Measurements from ENCODE around the gene UQCRQ. TPM values are rescaled to one million over a fixed set of nuclear protein-coding genes. Genes with fewer than 3 reads are reported as not detected.

Gene UQCRQ
- total and polyA plus RNA-seq, 2 of the 13 experiments (the other 11 are each of a cell fraction or from before 2014, with no cell fraction given), result 257 to 575 TPM

DNA sequence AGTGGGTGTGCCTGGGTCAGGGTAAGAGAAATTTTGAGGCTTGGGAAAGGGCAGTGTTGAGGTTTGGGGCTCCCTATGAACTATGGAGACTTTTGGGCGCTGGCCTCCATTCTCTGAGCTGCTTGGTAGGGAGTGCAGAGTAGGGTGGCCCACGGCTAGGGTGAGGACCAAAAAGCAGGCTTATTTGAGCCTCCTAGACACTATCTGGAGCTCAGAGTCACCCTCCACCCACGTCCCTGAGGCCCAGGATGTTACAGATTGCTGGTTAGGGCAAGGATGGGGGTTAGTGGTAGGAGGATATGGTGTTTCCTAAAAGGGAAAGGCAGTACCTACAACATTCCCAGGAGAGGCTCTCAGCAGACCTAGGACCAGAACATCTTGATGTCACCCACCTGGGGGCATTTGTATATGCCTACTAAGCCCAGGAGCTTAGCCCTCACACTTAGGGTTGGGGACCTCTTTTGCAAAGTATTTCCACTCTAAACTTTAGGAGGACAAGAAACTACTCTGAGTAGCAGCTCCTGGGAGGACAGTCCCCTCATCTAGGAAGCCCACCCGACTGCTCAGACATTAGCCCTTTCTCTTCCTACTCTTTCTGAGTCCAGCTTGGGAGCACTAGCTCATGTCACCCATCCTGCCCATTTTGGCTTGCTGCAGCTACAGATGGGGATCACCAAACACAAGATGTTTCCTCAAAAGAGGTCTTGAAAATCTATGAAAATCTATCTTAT is 38.3 kb upstream of the UQCRQ start:
- intact Hi-C loops (cut with micrococcal nuclease; ENCODE audit: unreplicated experiment) (no loop called here), in situ Hi-C loops (cut with HindIII; ENCODE audit: extremely low pct_ligation_motif_present, low pct_unique_long_range_greater_than_20kb) (no loop called here)
- no peak for FAIRE-seq
- WGBS (ENCODE audit: low lambda C conversion rate), result 94% methylated on average over 3 of the region's 4 CpGs
- Histone ChIP-seq H3K27ac (ENCODE audit: extremely low read length, insufficient read depth, low read length) (no peak overlapping the region), H3K27me3 (ENCODE audit: control insufficient read depth in 1 of 2, insufficient read depth in 2 of 2, low read length in 2 of 2) (no peaks in the 10 kb centered on the region), H3K9ac (ENCODE audit: insufficient read depth, low read depth, low read length) (no peak overlapping the region; the same call in 1 of the 2 replicates), H3K79me2 (ENCODE audit: insufficient read depth, low read length) (peaks cover 37% of the 10 kb centered on the region), H3K36me3 (replicated peaks in 1 of 2; ENCODE audit: control insufficient read depth in 1 of 2, insufficient read depth in 2 of 2, low read length in 2 of 2) (peaks cover 5 to 30% of the 10 kb centered on the region in 2 experiments; a peak in 4 of 5 replicates), H3K4me2 (ENCODE audit: low read depth, low read length) (peak overlapping the region; percentile 93), H3K4me1 (ENCODE audit: insufficient read depth, low read length) (peaks cover 45% of the 10 kb centered on the region), H2AFZ (ENCODE audit: low read length) (no peak overlapping the region), H3K4me3 (replicated peaks in 1 of 3; ENCODE audit: insufficient read depth in 1 of 3, low read depth in 2 of 3, low read length in 3 of 3) (no peak overlapping the region), H3K9me3 (ENCODE audit: low read length) (no peaks in the 10 kb centered on the region), H4K20me1 (ENCODE audit: insufficient read depth, low read length) (no peaks in the 10 kb centered on the region)
- ATAC-seq, result no peak
- BruUV-seq (replicated peaks), result TSS peak; percentile 43
- peak; percentile 7; the same call in 1 of the 2 replicates for TF ChIP-seq POLR2AphosphoS5 (IDR thresholded peaks at IDR 0.05; ENCODE audit: low read depth, low read length)
- TF ChIP-seq PHF5A (CRISPR knock-in tag; IDR thresholded peaks at IDR 0.05; ENCODE audit: low read depth, unreplicated experiment), result no peak
- CTCF ChIA-PET (ENCODE audit: low intra/inter-chr PET ratio, low total read pairs), result interaction anchor here (3.1 kb wide), 1 partner anchor 55 kb away, joined by 39 read pairs; no protein-coding TSS in a partner anchor
- POLR2A ChIA-PET, result interaction anchor here (2.1 to 6.6 kb wide), 7 partner anchors 7 to 223 kb away, joined by 5 to 91 read pairs (median 36); partner anchors contain the start of genes GDF9, HSPA4, LEAP2 and UQCRQ
- DNase-seq (ENCODE audit: low spot score), result no peak

DNA sequence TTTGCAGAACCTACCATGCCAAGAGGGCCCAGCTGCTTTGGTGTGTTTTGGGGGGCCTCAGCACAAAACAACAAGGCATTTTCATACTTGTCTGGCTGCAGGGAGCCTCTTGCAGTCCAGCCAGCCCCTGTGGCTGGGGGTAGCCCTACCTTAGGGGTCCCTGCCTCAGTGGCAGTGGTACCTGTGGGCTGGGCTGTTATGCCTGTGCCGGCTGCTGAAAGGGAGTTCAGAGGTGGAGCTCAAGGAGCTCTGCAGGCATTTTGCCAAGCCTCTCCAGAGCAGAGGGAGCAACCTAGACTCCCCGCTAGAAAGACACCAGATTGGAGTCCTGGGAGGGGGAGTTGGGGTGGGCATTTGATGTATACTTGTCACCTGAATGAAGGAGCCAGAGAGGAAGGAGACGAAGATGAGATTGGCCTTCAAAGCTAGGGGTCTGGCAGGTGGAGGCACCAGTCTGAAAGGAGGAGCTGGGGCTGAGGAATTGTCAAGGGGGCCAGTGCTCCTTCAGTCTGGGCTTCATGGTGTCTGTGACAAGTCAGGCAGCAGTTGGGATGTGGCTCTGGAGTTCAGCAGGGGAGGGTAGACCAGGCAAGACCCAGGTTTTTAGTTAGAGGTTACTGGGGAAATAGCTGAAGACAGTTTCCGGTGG is 37.5 kb upstream of the UQCRQ start:
- Histone ChIP-seq H3K27me3 (ENCODE audit: control insufficient read depth in 1 of 2, insufficient read depth in 2 of 2, low read length in 2 of 2) (no peaks in the 10 kb centered on the region), H3K36me3 (replicated peaks in 1 of 2; ENCODE audit: control insufficient read depth in 1 of 2, insufficient read depth in 2 of 2, low read length in 2 of 2) (peaks cover 4 to 24% of the 10 kb centered on the region in 2 experiments; a peak in 4 of 5 replicates), H3K9me3 (ENCODE audit: low read length) (no peaks in the 10 kb centered on the region), H3K4me2 (ENCODE audit: low read depth, low read length) (peak overlapping the region; percentile 93), H3K4me3 (replicated peaks in 1 of 3; ENCODE audit: insufficient read depth in 1 of 3, low read depth in 2 of 3, low read length in 3 of 3) (peak overlapping the region; percentile 79 to 94 (median 93)), H4K20me1 (ENCODE audit: insufficient read depth, low read length) (no peaks in the 10 kb centered on the region), H3K27ac (ENCODE audit: extremely low read length, insufficient read depth, low read length) (peak overlapping the region; percentile 90), H2AFZ (ENCODE audit: low read length) (no peak overlapping the region), H3K4me1 (ENCODE audit: insufficient read depth, low read length) (peaks cover 51% of the 10 kb centered on the region), H3K9ac (ENCODE audit: insufficient read depth, low read depth, low read length) (peak overlapping the region; percentile 96), H3K79me2 (ENCODE audit: insufficient read depth, low read length) (peaks cover 37% of the 10 kb centered on the region)
- DNase-seq (ENCODE audit: low spot score), result no peak
- WGBS (ENCODE audit: low lambda C conversion rate), result 71% methylated on average over 4 of the region's 4 CpGs
- no peak for ATAC-seq
- intact Hi-C loops (cut with micrococcal nuclease; ENCODE audit: unreplicated experiment), result no loop called here
- BruUV-seq (replicated peaks), result no TSS peak
- in situ Hi-C loops (cut with HindIII; ENCODE audit: extremely low pct_ligation_motif_present, low pct_unique_long_range_greater_than_20kb), result no loop called here
- POLR2A ChIA-PET, result interaction anchor here (1.0 to 6.6 kb wide), 8 partner anchors 8 to 222 kb away, joined by 3 to 91 read pairs (median 31); partner anchors contain the start of genes GDF9, HSPA4, LEAP2 and UQCRQ
- CTCF ChIA-PET (ENCODE audit: low intra/inter-chr PET ratio, low total read pairs), result interaction anchor here (1.4 to 3.1 kb wide), 2 partner anchors 37 to 54 kb away, joined by 9 to 39 read pairs; partner anchors contain the start of genes GDF9 and UQCRQ
- FAIRE-seq, result no peak
- no peak for TF ChIP-seq ZBTB37 (CRISPR knock-in tag; IDR thresholded peaks at IDR 0.05)
- TF ChIP-seq MXI1 (IDR thresholded peaks at IDR 0.05; ENCODE audit: borderline replicate concordance, low read depth, low read length), result peak; percentile 20; the same call in 1 of the 3 replicates
- TF ChIP-seq, protein P1, sequence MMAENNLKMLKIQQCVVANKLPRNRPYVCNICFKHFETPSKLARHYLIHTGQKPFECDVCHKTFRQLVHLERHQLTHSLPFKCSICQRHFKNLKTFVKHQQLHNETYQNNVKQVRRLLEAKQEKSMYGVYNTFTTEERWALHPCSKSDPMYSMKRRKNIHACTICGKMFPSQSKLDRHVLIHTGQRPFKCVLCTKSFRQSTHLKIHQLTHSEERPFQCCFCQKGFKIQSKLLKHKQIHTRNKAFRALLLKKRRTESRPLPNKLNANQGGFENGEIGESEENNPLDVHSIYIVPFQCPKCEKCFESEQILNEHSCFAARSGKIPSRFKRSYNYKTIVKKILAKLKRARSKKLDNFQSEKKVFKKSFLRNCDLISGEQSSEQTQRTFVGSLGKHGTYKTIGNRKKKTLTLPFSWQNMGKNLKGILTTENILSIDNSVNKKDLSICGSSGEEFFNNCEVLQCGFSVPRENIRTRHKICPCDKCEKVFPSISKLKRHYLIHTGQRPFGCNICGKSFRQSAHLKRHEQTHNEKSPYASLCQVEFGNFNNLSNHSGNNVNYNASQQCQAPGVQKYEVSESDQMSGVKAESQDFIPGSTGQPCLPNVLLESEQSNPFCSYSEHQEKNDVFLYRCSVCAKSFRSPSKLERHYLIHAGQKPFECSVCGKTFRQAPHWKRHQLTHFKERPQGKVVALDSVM (CRISPR knock-in tag; IDR thresholded peaks at IDR 0.05), result no peak
- TF ChIP-seq, protein P2, sequence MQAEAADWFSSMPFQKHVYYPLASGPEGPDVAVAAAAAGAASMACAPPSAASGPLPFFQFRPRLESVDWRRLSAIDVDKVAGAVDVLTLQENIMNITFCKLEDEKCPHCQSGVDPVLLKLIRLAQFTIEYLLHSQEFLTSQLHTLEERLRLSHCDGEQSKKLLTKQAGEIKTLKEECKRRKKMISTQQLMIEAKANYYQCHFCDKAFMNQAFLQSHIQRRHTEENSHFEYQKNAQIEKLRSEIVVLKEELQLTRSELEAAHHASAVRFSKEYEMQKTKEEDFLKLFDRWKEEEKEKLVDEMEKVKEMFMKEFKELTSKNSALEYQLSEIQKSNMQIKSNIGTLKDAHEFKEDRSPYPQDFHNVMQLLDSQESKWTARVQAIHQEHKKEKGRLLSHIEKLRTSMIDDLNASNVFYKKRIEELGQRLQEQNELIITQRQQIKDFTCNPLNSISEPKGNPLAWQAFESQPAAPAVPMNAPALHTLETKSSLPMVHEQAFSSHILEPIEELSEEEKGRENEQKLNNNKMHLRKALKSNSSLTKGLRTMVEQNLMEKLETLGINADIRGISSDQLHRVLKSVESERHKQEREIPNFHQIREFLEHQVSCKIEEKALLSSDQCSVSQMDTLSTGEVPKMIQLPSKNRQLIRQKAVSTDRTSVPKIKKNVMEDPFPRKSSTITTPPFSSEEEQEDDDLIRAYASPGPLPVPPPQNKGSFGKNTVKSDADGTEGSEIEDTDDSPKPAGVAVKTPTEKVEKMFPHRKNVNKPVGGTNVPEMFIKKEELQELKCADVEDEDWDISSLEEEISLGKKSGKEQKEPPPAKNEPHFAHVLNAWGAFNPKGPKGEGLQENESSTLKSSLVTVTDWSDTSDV (CRISPR knock-in tag; IDR thresholded peaks at IDR 0.05), result 0 out of 2 replicates have a peak, but pooled peaks have one; percentile 16
- no peak for TF ChIP-seq SNRNP70 (IDR thresholded peaks at IDR 0.05; ENCODE audit: low read depth, low read length)
- TF ChIP-seq ZFP36L1 (CRISPR knock-in tag; IDR thresholded peaks at IDR 0.05), result 0 out of 2 replicates have a peak, but pooled peaks have one; percentile 11
